Effector memory CD4-positive, alpha-beta T cell (primary cell): ENCODE results near the gene TOMM70.
"Not testable (repeated sequence)": the region's sequence is repeated elsewhere in the genome, so short reads cannot be mapped to it uniquely, and the experiment has no call there.

ENCODE experiments used
- DNase-seq, 3 donors: peaks; one replicate each; pipeline ENCODE4 v3.0.0-alpha.2; 2020
- H3K27ac ChIP-seq: 2 replicates; pipeline ENCODE4 v1.7.0; 2013; ENCODE audit warnings: mild to moderate bottlenecking, low read length, moderate library complexity; ENCODE audit not compliant: insufficient read depth, poor library complexity, severe bottlenecking
- H3K27me3 ChIP-seq: replicated peaks from 2 replicates; pipeline ENCODE4 v1.7.0; 2013; ENCODE audit warnings: mild to moderate bottlenecking, low read length; ENCODE audit not compliant: insufficient read depth, control insufficient read depth, poor library complexity, severe bottlenecking
- H3K36me3 ChIP-seq: 2 replicates; pipeline ENCODE4 v1.7.0; 2013; ENCODE audit warnings: mild to moderate bottlenecking, low read length, moderate library complexity; ENCODE audit not compliant: control insufficient read depth, insufficient read depth
- H3K4me1 ChIP-seq: 2 replicates; pipeline ENCODE4 v1.7.0; 2013; ENCODE audit warnings: low read length, mild to moderate bottlenecking; ENCODE audit not compliant: control insufficient read depth, insufficient read depth, poor library complexity, severe bottlenecking
- H3K4me3 ChIP-seq: 2 replicates; pipeline ENCODE4 v1.7.0; 2013; ENCODE audit warnings: low read length, low read depth, mild to moderate bottlenecking; ENCODE audit not compliant: insufficient read depth, poor library complexity, severe bottlenecking
- H3K9me3 ChIP-seq: 2 replicates; pipeline ENCODE4 v1.7.0; 2013; ENCODE audit warnings: mild to moderate bottlenecking, low read length, moderate library complexity; ENCODE audit not compliant: control insufficient read depth
- total RNA-seq, 3 donors: gene quantifications; one replicate each; lab custom pipeline; 2026; lab: John Stamatoyannopoulos, UW

Gene TOMM70
- total RNA-seq: 53.2 to 60.8 (median 58.6) reads per million in 3 donors

DNA sequence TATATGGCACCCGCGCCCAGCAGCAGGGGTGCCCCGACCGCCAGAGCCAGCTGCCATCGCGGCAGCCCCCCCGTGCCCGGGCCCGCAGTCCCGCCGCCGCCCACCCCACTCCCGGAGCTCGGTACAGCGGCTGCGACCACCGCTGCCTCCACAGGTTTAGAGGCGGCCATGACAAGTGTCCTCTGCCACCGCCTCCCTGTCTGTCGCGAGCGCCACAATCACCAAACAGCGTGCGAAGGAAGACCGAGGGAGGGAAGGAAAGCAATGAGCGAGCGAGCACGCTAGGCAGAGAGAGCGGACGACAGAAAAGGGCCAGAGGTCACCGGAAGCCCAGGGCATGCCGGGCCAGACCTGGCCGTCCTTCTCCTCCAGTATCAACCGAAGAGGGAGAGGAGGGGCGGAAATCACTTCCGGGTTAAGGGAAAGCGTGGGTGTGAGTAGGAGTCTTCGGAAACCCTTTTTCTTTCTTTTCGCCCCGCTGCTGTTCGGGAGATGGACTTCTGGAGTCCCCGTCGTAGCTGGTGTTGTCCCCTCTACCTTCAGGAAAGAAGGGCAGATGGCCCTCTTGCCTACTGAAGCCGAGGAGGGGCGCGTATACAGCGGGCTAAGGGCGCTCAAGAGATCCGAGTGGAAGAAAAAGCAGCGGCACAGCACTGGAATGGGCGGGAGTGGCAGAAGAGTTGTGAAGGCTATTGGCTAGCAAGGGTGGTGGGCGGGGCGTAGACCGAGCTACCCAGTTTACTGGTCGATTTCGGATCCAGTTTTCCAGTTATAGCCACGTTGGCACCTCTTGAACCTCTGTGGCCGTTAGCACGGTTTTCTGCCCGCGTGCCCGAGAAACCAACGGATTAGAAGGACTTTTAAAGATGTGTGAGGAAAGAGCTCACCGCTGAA is at the start of gene TOMM70, which contains the start of gene LNP1:
Gene TOMM70, minus strand, starts transcription at position 310 of the 894 bp plus-strand sequence. Its CDS starts 140 bp downstream, at position 170.
Gene LNP1, plus strand, starts transcription at position 760 of the 894 bp plus-strand sequence. CDS start 28,191 bp downstream, outside the sequence.
- no peaks in the 10 kb centered on the region for H3K27me3 ChIP-seq
- peak; percentile 82 to 91 (median 89) for DNase-seq
- peak within 1 kb of the TSS; percentile 94 for H3K4me3 ChIP-seq
- H3K36me3 ChIP-seq: no peaks in the 10 kb centered on the region
- peaks cover 5% of the 10 kb centered on the region for H3K4me1 ChIP-seq
- peak within 1 kb of the TSS; percentile 79 for H3K27ac ChIP-seq
- H3K9me3 ChIP-seq: no peaks in the 10 kb centered on the region

DNA sequence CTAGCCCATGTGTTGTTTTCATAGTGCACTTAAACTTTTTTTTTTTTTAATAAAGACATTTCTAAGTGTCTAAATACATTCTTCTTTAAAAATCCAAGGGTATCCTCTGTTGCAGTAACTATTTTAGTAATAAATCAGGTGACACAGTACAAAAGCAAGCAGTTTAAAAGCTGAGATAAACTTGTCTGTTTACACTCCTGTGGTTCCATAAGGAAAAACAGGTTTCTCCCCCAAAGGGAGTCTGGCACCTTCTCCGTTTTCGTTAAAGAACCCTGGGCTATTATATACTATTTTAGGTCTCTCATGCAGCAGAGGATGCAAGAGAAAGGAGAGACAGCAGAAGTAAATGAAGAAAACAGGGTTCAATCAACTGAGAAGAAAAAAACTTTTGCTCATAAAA is 48.3 kb upstream of the TOMM70 start:
- Histone ChIP-seq H3K27me3 (no peaks in the 10 kb centered on the region), H3K36me3 (no peaks in the 10 kb centered on the region), H3K9me3 (no peaks in the 10 kb centered on the region), H3K27ac (no peak overlapping the region), H3K4me3 (no peak overlapping the region), H3K4me1 (no peaks in the 10 kb centered on the region)
- no peak for DNase-seq

DNA sequence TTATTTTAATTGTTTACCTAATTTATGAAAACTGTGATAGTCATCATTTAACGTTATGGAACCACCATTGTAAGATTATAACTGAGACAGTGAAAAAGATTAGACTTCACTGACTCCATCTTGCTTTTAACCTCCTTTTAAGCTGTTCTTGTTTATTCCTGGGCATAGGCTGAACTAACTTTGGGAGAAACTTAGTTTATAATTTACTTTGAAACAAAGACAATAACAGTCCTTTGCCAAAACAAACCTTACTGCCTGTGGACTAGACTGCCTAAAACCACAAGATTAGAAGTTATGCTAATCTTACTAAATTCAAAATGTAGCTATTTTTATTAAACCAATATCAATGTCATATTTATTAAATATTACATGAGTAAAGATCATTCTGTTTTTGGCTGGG is 47.2 kb upstream of the TOMM70 start:
- DNase-seq: no peak
- Histone ChIP-seq H3K27me3 (no peaks in the 10 kb centered on the region), H3K27ac (no peak overlapping the region), H3K4me3 (no peak overlapping the region), H3K36me3 (no peaks in the 10 kb centered on the region), H3K4me1 (no peaks in the 10 kb centered on the region), H3K9me3 (no peaks in the 10 kb centered on the region)

DNA sequence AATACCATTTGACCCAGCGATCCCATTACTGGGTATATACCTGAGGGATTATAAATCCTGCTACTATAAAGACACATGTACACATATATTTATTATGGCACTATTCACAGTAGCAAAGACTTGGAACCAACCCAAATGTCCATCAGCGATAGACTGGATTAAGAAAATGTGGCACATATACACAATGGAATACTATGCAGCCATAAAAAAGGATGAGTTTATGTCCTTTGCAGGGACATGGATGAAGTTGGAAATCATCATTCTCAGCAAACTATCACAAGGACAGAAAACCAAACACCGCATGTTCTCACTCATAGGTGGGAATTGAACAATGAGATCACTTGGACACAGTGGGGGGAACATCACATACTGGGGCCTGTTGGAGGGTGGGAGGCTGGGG is 46.2 kb upstream of the TOMM70 start:
- not testable (repeated sequence) for DNase-seq, H3K4me3 ChIP-seq, H3K4me1 ChIP-seq, H3K27me3 ChIP-seq, H3K36me3 ChIP-seq, H3K9me3 ChIP-seq, H3K27ac ChIP-seq

DNA sequence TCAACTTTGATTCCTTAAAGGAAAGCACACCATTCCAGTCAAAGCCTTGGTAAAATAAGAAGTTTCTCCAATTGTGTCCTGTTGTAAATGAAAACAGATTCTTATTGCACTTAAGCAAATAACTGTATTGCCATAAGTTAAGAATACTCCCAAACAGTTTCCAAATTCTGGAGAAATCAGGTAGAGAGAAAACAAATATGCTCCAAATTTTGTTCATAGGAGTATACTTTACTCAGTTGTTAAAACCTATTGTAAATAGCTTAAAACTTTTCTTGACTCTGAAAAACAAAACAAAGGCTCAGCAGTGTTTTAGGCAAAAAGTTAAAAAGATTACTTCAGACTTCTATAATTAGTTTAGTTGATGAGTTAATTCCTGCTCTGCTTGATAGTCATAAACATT is 42.8 kb upstream of the TOMM70 start:
- H3K4me3 ChIP-seq: no peak overlapping the region
- H3K27me3 ChIP-seq: no peaks in the 10 kb centered on the region
- H3K36me3 ChIP-seq: no peaks in the 10 kb centered on the region
- H3K9me3 ChIP-seq: no peaks in the 10 kb centered on the region
- H3K4me1 ChIP-seq: no peaks in the 10 kb centered on the region
- no peak overlapping the region for H3K27ac ChIP-seq
- no peak for DNase-seq

DNA sequence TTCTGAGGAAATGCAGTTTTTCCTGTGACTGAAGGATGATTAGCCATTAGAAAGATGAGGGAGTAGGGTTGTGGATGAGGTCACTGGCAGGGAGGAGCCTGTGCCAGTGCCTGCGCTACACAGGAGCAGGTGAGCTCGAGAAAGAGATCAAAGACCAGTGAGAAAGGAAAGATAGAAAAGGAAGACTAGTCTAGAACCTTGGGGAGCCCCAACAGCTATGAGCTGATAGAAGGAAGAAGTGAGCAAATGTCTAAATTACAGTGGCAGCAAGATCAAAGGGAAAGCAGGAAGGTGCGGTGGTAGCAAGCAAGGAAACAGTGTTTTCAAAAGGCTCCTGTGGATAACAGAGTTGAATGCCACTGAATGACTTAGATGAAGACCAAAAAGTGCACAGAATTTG is 40.0 kb upstream of the TOMM70 start:
- Histone ChIP-seq H3K27ac (no peak overlapping the region), H3K9me3 (no peaks in the 10 kb centered on the region), H3K27me3 (no peaks in the 10 kb centered on the region), H3K4me3 (no peak overlapping the region), H3K4me1 (no peaks in the 10 kb centered on the region), H3K36me3 (no peaks in the 10 kb centered on the region)
- no peak for DNase-seq

DNA sequence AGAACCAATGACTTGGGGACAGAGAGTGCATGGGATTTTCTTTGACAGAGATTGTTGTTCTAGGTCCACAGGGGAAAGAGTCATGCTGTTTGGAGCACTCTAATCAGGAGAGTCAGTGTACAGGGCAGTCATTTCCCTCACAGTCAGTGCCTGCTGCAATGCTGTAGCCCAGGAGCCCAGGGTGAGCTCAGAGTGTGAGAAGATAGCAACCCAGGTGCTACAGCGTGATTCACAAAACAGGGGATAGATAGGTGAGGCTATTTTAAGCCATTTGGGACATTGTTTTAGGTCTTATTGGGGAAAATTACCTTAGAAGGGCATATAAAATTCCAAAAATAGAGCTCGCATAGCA is 37.7 kb upstream of the TOMM70 start:
- Histone ChIP-seq H3K27me3 (no peaks in the 10 kb centered on the region), H3K9me3 (no peaks in the 10 kb centered on the region), H3K4me3 (no peak overlapping the region), H3K4me1 (no peaks in the 10 kb centered on the region), H3K27ac (no peak overlapping the region), H3K36me3 (no peaks in the 10 kb centered on the region)
- no peak for DNase-seq

DNA sequence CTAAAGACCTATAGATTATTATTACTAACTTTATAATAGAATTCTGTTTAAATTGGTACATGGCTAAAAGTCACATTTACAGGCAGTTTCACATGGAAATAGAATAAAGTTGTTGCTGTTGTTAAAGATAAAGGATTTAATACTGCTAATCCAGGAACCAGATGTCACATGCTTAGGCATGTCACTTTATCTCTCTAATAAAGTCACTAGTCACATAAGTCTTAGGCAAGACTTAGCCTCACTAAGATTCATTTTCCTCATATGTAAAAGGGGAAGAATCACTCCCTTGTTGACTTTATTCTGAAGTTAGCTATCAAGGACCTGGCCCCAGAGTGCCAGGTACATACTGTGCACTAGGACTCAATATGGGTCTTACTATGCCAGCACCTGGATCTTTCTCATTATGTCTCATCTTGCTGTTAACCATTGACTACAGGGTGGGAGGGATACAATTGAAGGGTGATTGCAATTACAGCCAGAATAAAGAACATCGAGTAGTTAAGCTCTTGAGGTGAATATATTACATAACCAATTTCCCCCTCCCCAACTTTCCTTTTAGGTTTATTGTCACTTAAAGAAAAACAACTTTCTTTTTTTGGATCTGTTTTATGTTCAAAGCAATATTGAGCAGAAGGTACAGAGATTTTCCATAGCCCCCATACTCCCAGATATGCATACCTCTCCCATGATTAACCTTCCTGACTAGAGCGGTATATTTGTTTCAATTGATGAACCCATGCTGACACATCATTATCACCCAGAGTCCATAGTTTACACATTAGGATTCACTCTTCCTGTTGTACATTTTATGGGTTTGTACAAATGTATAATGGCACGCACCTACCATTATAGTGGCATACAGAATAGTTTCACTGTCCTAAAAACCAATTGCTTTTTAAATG is 37.1 kb upstream of the TOMM70 start:
- Histone ChIP-seq H3K9me3 (no peaks in the 10 kb centered on the region), H3K4me1 (no peaks in the 10 kb centered on the region), H3K27me3 (no peaks in the 10 kb centered on the region), H3K27ac (no peak overlapping the region), H3K4me3 (no peak overlapping the region), H3K36me3 (no peaks in the 10 kb centered on the region)
- no peak for DNase-seq

DNA sequence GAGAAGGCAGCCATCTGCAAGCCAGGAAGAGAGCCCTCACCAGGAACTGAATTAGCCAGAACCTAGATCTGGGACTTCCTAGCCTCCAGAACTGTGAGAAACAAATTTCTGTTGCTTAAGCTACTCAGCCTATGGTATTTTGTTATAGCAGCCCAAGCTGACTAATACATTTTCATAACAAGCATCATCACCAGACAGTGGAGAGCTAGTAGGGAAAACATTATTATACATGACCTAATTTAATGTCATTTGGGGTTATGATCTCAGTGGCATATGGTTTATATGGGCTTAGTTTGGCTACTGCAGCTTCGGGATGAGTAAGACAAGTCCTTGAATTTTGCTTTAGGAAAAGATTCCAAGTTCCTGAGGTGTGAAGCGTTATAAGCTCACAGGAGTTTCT is 36.1 kb upstream of the TOMM70 start:
- Histone ChIP-seq H3K9me3 (no peaks in the 10 kb centered on the region), H3K27me3 (no peaks in the 10 kb centered on the region), H3K36me3 (no peaks in the 10 kb centered on the region), H3K4me3 (no peak overlapping the region), H3K4me1 (no peaks in the 10 kb centered on the region), H3K27ac (no peak overlapping the region)
- no peak for DNase-seq
